ENCODE measurements around the gene KLHL6.
"Not testable (repeated sequence)": the region's sequence is repeated elsewhere in the genome, so short reads cannot be mapped to it uniquely, and the experiment has no call there.

The KLHL6 gene

DNA sequence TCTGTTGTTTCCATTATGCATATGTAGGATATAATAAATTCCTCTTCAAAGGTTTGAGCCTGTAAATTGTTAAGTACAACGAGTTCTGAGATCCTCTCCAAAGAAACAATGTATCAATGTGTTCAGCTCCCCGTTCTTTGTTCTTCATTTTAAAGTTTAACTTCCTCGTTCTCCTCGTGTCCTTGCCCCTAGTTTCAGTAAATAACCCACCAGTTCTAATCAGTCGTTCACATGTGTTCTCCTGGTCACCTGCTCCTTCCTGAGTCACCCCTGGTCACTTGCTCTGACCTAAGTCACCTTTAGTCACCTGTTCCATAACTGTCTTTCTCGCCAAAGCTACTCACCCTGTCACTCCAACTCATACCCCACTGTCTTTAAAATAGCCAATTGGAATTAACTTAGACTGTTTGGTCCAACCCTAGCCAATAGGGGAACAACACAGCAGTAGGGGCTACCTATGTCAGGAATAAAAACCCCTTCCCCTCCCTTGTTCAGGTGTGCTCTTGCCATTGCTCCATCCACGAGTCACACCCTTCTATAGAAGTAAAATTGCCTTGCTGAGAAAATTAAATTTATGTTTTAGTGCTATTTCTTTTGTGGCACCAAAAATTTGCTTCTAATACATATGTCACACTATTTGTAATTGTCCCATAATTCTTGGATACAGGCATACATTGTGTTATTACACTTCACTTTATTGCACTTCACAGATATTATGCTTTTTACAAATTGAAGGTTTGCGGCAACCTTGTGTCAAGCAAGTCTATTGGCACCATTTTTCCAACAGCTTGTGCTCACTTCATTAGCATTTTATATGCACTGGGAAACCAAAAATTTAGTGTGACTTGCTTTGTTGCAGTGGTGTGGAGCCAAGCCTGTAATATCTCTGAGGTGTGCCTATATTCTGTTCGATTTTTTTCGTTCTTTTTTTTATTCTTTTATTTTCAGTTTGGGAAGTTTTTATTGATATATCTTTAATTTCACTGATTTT is 111.8 kb downstream of the KLHL6 start:
- no peak for DNase-seq

GRCh38 chr3:183442994-183443393 is 112.5 kb downstream of the KLHL6 start:
- DNase-seq, result no peak

DNA sequence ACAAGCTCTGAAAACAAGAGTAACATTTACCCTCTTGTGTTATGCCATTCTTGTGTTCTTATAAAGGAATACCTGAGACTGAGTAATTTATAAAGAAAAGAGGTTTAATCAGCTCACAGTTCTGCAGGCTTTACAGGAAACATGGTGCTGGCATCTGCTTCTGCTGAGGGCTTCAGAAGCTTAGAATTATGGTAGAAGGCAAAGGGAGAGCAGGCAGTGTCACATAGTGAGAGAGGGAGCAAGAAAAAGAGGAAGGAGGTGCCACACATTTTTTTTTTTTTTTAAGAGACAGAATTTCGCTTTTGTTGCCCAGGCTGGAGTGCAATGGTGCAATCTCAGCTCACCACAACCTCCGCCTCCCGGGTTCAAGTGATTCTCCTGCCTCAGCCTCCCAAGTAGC is 115.0 kb downstream of the KLHL6 start:
- DNase-seq, result not testable (repeated sequence)

GRCh38 chr3:183439515-183439914 is 116.0 kb downstream of the KLHL6 start:
- DNase-seq, result no peak

DNA sequence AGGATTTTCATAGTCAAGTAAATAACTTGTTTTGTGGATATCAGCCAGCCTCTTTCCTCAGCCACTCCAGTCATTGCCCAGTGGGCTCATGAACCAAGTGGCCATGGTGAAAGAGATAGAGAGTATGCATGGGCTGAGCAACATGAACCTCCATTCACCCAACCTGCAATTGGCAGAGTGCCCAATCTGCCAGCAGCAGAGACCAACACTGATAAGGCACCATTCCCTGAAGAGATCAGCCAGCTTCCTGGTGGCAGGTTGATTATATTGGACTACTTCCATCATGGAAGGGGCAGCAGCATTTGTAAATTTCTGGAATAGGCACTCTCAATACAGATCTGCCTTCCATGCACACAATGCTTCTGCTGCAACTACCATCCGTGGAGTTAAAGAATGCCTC is 116.8 kb downstream of the KLHL6 start:
- DNase-seq, result no peak

DNA sequence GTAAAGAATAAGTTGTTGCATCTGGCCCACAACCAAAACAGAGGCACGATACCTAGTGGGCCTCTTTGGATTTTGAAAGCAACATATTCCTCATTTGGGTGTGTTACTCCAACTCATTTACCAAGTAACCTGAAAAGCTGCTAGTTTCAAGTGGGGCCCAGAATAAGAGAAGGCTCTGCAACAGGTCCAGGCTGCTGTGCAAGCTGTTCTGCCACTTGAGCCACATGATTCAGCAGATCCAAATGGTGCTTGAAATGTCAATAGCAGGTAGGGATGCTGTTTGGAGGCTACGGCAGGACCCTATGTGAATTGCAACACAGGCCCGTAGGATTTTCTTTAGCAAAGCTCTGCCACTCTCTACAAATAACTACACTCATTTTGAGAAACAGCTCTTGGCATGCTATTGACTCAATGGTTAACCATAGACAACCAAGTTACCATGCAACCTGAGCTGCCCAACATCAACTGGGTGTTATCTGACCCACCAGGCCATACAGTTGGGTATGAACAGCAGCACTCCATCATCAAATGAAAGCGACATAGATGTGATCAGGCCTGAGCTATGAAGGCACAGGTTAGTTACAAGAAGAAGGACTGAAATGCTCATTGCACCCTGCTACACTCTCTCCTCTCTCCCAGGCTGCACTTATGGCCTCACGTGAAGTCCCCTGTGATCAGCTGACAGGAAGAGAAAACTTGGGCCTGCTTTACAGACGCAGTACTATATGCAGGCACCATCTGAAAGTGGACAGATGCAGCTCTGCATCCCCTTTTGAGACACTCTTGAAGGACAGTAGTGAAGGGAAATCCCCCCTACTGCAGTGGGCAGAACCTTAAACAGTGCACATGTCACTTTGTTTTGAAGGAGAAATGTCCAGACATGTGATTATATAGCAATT is 117.6 kb downstream of the KLHL6 start:
- no peak for DNase-seq
